A549 treated with Mapracorat at 1 μM for 4 hours (cell line): ENCODE measurements around the gene HEXIM1. TPM values are rescaled to one million over a fixed set of nuclear protein-coding genes. Genes with fewer than 3 reads are reported as not detected.

Source experiments
- total RNA-seq: library from RNA; stranded (reverse); fragments of 200-300 nt; extraction: Qiagen RNA extraction; gene quantifications from 5 replicates; pipeline ENCODE4 v1.2.3, GENCODE V29; 2022

The HEXIM1 gene
- total RNA-seq, result 40.6 to 48.2 TPM (median 43.3 TPM) in 5 replicates

DNA sequence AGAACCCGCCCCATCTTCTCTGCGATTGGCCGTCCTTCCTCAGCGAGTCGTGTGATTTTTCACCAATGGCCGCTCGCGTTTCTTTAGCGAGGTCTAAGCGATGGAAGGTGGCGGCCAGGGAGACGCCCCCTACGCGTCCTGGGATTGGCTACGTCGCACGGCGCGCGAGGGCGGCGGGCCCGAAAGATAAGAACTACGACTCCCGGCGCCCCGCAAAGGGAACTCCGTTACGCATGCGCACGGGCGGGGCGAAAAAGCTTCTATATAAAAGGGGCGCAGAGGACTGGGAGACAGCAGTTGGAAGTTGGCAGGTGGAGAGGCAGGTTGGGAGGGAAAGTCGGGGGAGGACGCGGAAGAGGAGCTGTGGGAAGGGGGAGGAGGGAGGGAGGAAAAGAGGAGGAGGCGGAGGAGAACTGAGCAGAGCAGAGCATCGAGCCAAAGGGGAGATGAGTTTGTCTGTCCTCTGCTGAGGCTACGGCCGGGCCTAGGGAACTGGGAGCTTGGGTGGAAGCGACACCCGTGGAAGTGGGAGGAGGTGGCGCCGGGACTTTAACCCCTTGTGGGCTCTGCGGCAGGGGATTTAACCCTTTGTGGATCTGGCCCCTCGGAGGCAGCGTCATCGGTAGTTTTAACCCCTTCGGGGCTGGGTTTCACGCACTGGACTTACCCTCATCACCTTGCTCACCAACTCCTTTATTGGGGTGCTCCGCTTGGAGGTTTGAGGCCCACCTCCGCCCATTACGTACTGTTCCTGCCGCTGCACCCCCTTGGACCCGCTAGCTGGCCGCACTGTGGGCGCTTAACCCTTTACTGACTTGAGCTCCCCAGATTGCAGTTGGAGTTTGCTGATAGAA lies at the start of gene HEXIM1:
HEXIM1 (plus strand) TSS at position 293 of the 854 bp plus-strand sequence. CDS start 716 bp downstream, outside the sequence.

DNA sequence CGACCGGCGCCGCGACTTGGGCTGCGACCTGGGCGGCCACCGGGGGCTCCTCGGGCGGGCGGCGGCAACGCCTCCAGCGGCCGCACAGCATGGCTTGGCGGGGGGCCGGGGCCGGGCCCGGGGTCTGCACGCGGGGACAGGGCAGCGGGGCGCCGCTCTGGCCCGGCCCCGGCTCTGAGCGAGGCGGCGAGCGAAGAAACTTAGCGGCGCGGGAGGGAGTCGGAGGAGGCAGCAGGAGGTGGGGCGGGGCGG lies 16.0 kb upstream of the HEXIM1 start, which contains the start of gene PLCD3:
PLCD3 (minus strand) TSS at position 196 of the 252 bp plus-strand sequence; CDS start at position 91, 105 bp downstream.

DNA sequence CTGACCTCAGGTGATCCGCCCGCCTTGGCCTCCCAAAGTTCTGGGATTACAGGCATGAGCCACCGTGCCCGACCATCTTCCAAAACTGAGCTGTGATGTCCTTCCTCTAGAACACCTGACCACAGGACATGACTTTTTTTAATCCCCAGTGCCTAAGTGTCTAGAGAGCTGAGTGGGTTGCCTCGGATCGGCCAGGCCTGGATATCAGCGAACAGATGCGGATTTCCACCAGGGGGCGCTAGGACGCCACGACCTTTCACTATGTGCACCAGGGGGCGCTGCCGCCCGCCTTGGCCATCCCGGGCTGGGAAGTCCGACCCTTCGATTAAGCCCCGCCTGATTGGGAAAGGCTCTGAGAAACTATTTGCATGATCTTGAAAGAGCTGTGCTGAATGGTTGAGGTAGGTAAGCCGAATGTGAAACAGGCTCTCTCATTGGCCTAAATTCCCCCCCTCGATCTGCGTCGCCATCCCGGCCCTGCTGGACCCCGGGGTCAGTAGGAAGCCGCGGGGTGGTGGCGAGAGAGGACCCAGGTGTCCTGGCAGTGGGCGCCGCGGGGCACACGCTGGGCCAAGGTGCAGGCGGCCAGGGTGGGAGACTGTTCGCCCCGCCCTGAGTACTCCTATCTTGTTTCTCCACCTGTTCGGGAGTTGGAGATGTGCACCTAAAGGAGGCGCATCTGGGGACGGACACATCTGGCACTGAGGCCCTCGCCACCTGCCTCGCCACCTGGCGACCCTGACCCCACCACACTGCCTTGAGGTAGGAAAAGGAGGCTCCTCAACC lies 12.9 kb upstream of the HEXIM1 start, which contains the start of gene ACBD4:
ACBD4 (plus strand) TSS at position 496 of the 786 bp plus-strand sequence. CDS start 458 bp downstream, outside the sequence.

DNA sequence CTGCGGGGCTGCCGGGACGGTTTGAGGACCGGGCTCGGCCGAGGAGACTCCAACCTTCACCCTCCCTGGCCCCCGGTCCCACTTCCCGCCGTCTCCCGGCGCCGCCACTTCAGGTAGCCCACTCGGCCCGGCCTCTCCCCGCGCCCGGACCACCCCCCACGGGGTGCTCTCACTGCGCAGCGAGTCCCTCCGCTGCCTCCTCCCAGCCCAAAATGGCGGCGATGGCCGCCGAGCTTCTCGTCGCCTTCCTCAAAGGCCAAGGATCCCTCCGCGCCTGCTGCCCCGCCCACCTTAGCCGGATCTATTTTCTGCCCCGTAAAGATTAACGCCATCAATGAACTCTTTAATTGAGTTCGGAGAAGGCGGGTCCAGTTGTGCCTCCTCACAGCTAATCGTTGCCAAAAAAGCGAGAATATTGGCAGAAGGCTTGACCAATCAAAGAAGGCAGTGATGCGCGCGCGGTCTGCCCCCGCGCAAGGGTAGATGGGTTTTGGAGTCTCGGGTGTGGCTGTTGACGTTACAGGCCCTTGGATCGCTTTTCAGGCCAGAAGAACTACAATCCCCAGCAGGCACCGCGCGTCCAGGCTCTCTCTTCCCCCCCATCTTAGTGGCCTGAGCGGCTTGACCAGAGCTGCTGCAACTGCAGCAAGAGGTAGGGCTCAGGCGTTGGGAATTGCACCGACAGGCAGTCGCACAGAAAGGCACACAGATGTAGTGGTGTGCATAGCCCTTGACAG lies 13.2 kb downstream of the HEXIM1 start, which contains the start of gene HEXIM2:
HEXIM2 (plus strand) TSS at position 588 of the 737 bp plus-strand sequence. CDS start 919 bp downstream, outside the sequence.

Other genes with a start within 250 kb of the HEXIM1 start
- gene EFTUD2, start 249.0 kb upstream of the HEXIM1 start, total RNA-seq, result 139 to 151 TPM (median 147 TPM) in 5 replicates
- gene GFAP, start 233.0 kb upstream of the HEXIM1 start, total RNA-seq, result 0.27 to 1.1 TPM (median 0.67 TPM) in 5 replicates
- 27.3 to 41.2 TPM (median 39.2 TPM) in 5 replicates for gene KIF18B, start 200.7 kb upstream of the HEXIM1 start, total RNA-seq
- 16.2 to 33.3 TPM (median 28.4 TPM) in 5 replicates for gene C1QL1, start 180.2 kb upstream of the HEXIM1 start, total RNA-seq
- 14.5 to 19.0 TPM (median 18.0 TPM) in 5 replicates for gene DCAKD, start 96.8 kb upstream of the HEXIM1 start, total RNA-seq
- gene NMT1, start 87.2 kb upstream of the HEXIM1 start, total RNA-seq, result 174 to 303 TPM (median 184 TPM) in 5 replicates
- gene PLCD3, start 16.0 kb upstream of the HEXIM1 start, total RNA-seq, result 148 to 196 TPM (median 180 TPM) in 5 replicates
- 6.0 to 8.5 TPM (median 8.2 TPM) in 5 replicates for gene ACBD4, start 12.8 kb upstream of the HEXIM1 start, total RNA-seq
- 12.6 to 19.7 TPM (median 13.9 TPM) in 5 replicates for gene HEXIM2, start 13.4 kb downstream of the HEXIM1 start, total RNA-seq
- 29.3 to 36.7 TPM (median 35.7 TPM) in 5 replicates for gene FMNL1, start 73.4 kb downstream of the HEXIM1 start, total RNA-seq
- 0.07 to 0.24 TPM (median 0.19 TPM) in 5 replicates for gene SPATA32, start 113.6 kb downstream of the HEXIM1 start, total RNA-seq
- gene MAP3K14, start 168.5 kb downstream of the HEXIM1 start, total RNA-seq, result 35.6 to 67.4 TPM (median 48.8 TPM) in 5 replicates